ENCODE results near the gene MEGF11. TPM values are rescaled to one million over a fixed set of nuclear protein-coding genes. Genes with fewer than 3 reads are reported as not detected.

MEGF11 gene
- total RNA-seq, 6 experiments from 2014 or later = not detected

- intact Hi-C loops (cut with DNase I) = no loop called here
- no peaks in the 10 kb centered on the region for H3K36me3 ChIP-seq
- TF ChIP-seq POLR2A (IDR thresholded peaks at IDR 0.05) (no peak), CTCF (IDR thresholded peaks at IDR 0.05) (no peak)
- H3K27ac ChIP-seq = no peak overlapping the region
- ATAC-seq (no peak), DNase-seq (no peak)
- 74% methylated on average over 3 of the region's 5 CpGs for WGBS (ENCODE audit: insufficient coverage, low coverage, low lambda C conversion rate, missing lambda C conversion rate)
- H3K4me1 ChIP-seq = no peaks in the 10 kb centered on the region
- no peaks in the 10 kb centered on the region for H3K27me3 ChIP-seq
- H3K9me3 ChIP-seq = no peaks in the 10 kb centered on the region
- H3K4me3 ChIP-seq = no peak overlapping the region
Observed at GRCh38 chr15:66238318-66238717, 15.2 kb downstream of the MEGF11 start.

DNA sequence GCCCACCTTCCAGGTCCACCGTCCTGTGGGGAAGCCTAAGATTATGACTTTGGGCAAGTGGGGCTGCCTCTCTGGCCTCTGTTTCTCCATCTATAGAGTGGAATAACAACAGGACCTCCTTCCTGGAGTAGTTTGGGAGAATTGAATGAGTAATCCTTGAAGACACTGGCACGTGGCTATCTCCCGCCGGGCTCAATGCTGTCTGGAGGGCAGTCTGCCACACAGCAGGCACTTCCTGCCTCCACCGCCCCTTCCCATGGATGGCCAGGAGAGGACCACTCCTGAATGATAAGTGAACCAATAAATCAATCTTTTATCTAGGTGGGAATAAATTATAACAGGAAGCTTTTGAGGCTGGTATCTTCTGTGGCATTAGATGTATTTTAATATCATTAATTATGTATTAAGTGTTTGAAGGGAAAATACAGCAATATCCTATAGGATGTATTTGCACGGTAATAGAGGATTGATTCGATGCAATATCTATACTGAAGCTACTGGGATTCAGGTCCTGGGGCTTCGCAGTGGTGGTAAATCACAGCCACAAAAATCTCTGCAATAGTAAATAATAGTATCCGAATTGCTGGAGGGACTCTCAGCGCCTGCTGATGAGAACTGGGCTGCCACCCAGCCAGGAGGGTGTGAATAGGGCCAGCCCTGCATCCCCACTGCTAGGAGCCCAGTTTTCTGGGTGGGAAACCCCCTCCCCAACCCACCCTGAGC, 15.9 kb downstream of the MEGF11 start:
- intact Hi-C loops (cut with DNase I) = no loop called here
- no peak for DNase-seq
- no peaks in the 10 kb centered on the region for H3K9me3 ChIP-seq
- ATAC-seq = no peak
- H3K4me3 ChIP-seq = no peak overlapping the region
- H3K4me1 ChIP-seq = no peaks in the 10 kb centered on the region
- H3K27me3 ChIP-seq = no peaks in the 10 kb centered on the region
- no peak overlapping the region for H3K27ac ChIP-seq
- no peak for TF ChIP-seq CTCF (IDR thresholded peaks at IDR 0.05)
- TF ChIP-seq POLR2A (IDR thresholded peaks at IDR 0.05) = no peak
- no peaks in the 10 kb centered on the region for H3K36me3 ChIP-seq
- 66% methylated on average over 8 of the region's 10 CpGs for WGBS (ENCODE audit: insufficient coverage, low coverage, low lambda C conversion rate, missing lambda C conversion rate)

GRCh38 chr15:66236806-66237375, 16.7 kb downstream of the MEGF11 start:
- ATAC-seq = no peak
- WGBS (ENCODE audit: insufficient coverage, low coverage, low lambda C conversion rate, missing lambda C conversion rate) = 55% methylated on average over 10 of the region's 12 CpGs
- no peak overlapping the region for H3K27ac ChIP-seq
- no peak overlapping the region for H3K4me3 ChIP-seq
- H3K36me3 ChIP-seq = no peaks in the 10 kb centered on the region
- no peaks in the 10 kb centered on the region for H3K27me3 ChIP-seq
- H3K4me1 ChIP-seq = no peaks in the 10 kb centered on the region
- H3K9me3 ChIP-seq = no peaks in the 10 kb centered on the region
- intact Hi-C loops (cut with DNase I) = no loop called here
- no peak for TF ChIP-seq POLR2A (IDR thresholded peaks at IDR 0.05)
- no peak for TF ChIP-seq CTCF (IDR thresholded peaks at IDR 0.05)
- DNase-seq = no peak

- Histone ChIP-seq H3K36me3 (no peaks in the 10 kb centered on the region), H3K4me1 (no peaks in the 10 kb centered on the region), H3K27me3 (no peaks in the 10 kb centered on the region), H3K27ac (no peak overlapping the region), H3K9me3 (no peaks in the 10 kb centered on the region), H3K4me3 (no peak overlapping the region)
- WGBS (ENCODE audit: insufficient coverage, low coverage, low lambda C conversion rate, missing lambda C conversion rate) = 71% methylated on average over 2 of the region's 2 CpGs
- intact Hi-C loops (cut with DNase I) = no loop called here
- ATAC-seq = no peak
- TF ChIP-seq POLR2A (IDR thresholded peaks at IDR 0.05) (no peak), CTCF (IDR thresholded peaks at IDR 0.05) (no peak)
- no peak for DNase-seq
Observed at GRCh38 chr15:66235866-66236265, 17.7 kb downstream of the MEGF11 start.

All from right lobe of liver (tissue), 6 donors.